CD14-positive monocyte (primary cell): Measurements from ENCODE around the gene KHDC4. TPM values are rescaled to one million over a fixed set of nuclear protein-coding genes. Genes with fewer than 3 reads are reported as not detected.

Source experiments
- DNase-seq, 3 donors: peaks; one replicate each; pipeline ENCODE4 v3.0.0-alpha.2; 2011 to 2022
- H2AFZ ChIP-seq: 2 replicates; pipeline ENCODE4 v1.6.0; 2012; ENCODE audit warnings: mild to moderate bottlenecking, low read depth, low read length, inconsistent platforms; ENCODE audit not compliant: insufficient read depth, poor library complexity, severe bottlenecking
- H3K27ac ChIP-seq, 2 donors: 1 replicate in 1 of 2; 2 replicates in 1 of 2; pipeline ENCODE4 v1.5.1; 2012 to 2013; ENCODE audit warnings: low read length in 2 of 2, control low read depth in 1 of 2, inconsistent platforms in 1 of 2, low read depth in 1 of 2, mild to moderate bottlenecking in 1 of 2
- H3K27me3 ChIP-seq, 2 donors: one replicate each; pipeline versions ENCODE4 v1.6.0 to v1.6.1; 2011 to 2013; ENCODE audit warnings: low read length in 2 of 2; ENCODE audit not compliant: control insufficient read depth in 2 of 2, insufficient read depth in 2 of 2
- H3K36me3 ChIP-seq, 2 donors: replicated peaks in 1 of 2; 1 replicate in 1 of 2; 2 replicates in 1 of 2; pipeline versions ENCODE4 v1.5.1 to v1.6.1; 2012 to 2013; ENCODE audit warnings: low read length in 2 of 2, control low read depth in 1 of 2, inconsistent platforms in 1 of 2, mild to moderate bottlenecking in 1 of 2; ENCODE audit not compliant: insufficient read depth in 2 of 2, control insufficient read depth in 1 of 2
- H3K4me1 ChIP-seq, 2 donors: 1 replicate in 1 of 2; 2 replicates in 1 of 2; pipeline versions ENCODE4 v1.5.1 to v1.6.1; 2012 to 2013; ENCODE audit warnings: low read length in 2 of 2, control low read depth in 1 of 2, inconsistent platforms in 1 of 2, mild to moderate bottlenecking in 1 of 2, moderate library complexity in 1 of 2; ENCODE audit not compliant: insufficient read depth in 2 of 2, control insufficient read depth in 1 of 2
- H3K4me2 ChIP-seq: replicated peaks from 2 replicates; pipeline ENCODE3; 2012; ENCODE audit warnings: low read length, moderate library complexity, mild to moderate bottlenecking; ENCODE audit not compliant: poor library complexity, severe bottlenecking; ENCODE audit errors: extremely low read depth
- H3K4me3 ChIP-seq, 3 experiments: fragments of 200-600 bp in 1 of 3; sonication (generic) in 1 of 3; replicated peaks in 1 of 3; 1 replicate in 2 of 3; 2 replicates in 1 of 3; pipeline ENCODE4 v1.5.1; 2011 to 2013; ENCODE audit warnings: low read length in 3 of 3, mild to moderate bottlenecking in 3 of 3, control low read depth in 2 of 3, low read depth in 2 of 3, inconsistent platforms in 1 of 3, moderate library complexity in 1 of 3
- H3K79me2 ChIP-seq: 2 replicates; pipeline ENCODE4 v1.6.0; 2012; ENCODE audit warnings: mild to moderate bottlenecking, control low read depth, inconsistent platforms, low read length, moderate library complexity; ENCODE audit not compliant: insufficient read depth
- H3K9ac ChIP-seq: 2 replicates; pipeline ENCODE4 v1.6.0; 2017; ENCODE audit warnings: low read length, mild to moderate bottlenecking; ENCODE audit not compliant: insufficient read depth, poor library complexity, severe bottlenecking
- H3K9me3 ChIP-seq, 2 donors: replicated peaks in 1 of 2; 1 replicate in 1 of 2; 2 replicates in 1 of 2; pipeline versions ENCODE4 v1.5.1 to v1.6.1; 2012 to 2013; ENCODE audit warnings: low read length in 2 of 2, control low read depth in 1 of 2; ENCODE audit not compliant: control insufficient read depth in 1 of 2, insufficient read depth in 1 of 2
- H4K20me1 ChIP-seq: 2 replicates; pipeline ENCODE4 v1.6.0; 2012; ENCODE audit warnings: mild to moderate bottlenecking, low read length, control low read depth, moderate library complexity; ENCODE audit not compliant: insufficient read depth
- H3K27ac Mint-ChIP-seq, 7 donors: one replicate each; pipeline ENCODE4 v1.8.0; 2020; ENCODE audit warnings: mild to moderate bottlenecking in 7 of 7, mixed read lengths in 7 of 7, moderate library complexity in 6 of 7, inconsistent platforms in 2 of 7
- H3K27me3 Mint-ChIP-seq, 3 donors: one replicate each; pipeline ENCODE4 v1.8.0; 2021 to 2022; ENCODE audit warnings: low read depth in 3 of 3, mild to moderate bottlenecking in 3 of 3, mixed read lengths in 3 of 3, moderate library complexity in 3 of 3, inconsistent platforms in 1 of 3
- H3K36me3 Mint-ChIP-seq, 2 donors: one replicate each; pipeline ENCODE4 v1.8.0; 2020; ENCODE audit warnings: mixed read lengths in 2 of 2, inconsistent platforms in 1 of 2, mild to moderate bottlenecking in 1 of 2
- H3K4me1 Mint-ChIP-seq: one replicate; pipeline ENCODE4 v1.8.0; 2020; ENCODE audit warnings: mild to moderate bottlenecking, mixed read lengths
- H3K4me3 Mint-ChIP-seq, 2 donors: one replicate each; pipeline ENCODE4 v1.8.0; 2020; ENCODE audit warnings: mild to moderate bottlenecking in 2 of 2, mixed read lengths in 2 of 2, moderate library complexity in 1 of 2
- H3K9me3 Mint-ChIP-seq, 7 donors: one replicate each; pipeline ENCODE4 v1.8.0; 2020 to 2022; ENCODE audit warnings: mixed read lengths in 7 of 7, mild to moderate bottlenecking in 6 of 7, moderate library complexity in 6 of 7, inconsistent platforms in 2 of 7
- CTCF ChIP-seq: fragments of 200-600 bp; IDR thresholded peaks from one replicate; pipeline ENCODE4 v1.8.0; 2022; ENCODE audit warnings: antibody characterized with exemption, mild to moderate bottlenecking
- WGBS: methylation state at CpG from one replicate; pipeline ENCODE4 v1.1.5; 2013; ENCODE audit warnings: missing lambda C conversion rate; ENCODE audit not compliant: insufficient coverage; 5-methylcytosine and 5-hydroxymethylcytosine counted together
- intact Hi-C, 2 donors: fragments of 100-400 bp; cut with micrococcal nuclease; formaldehyde crosslinking; loops; one replicate each; pipeline versions ENCODE4 v1.15.0 to v1.15.1; 2023
- polyA plus RNA-seq, 3 donors: library from polyadenylated mRNA; depleted of rRNA in 1 of 3; unstranded in 2 of 3; stranded (reverse) in 1 of 3; fragments of 300-500 nt in 2 of 3; fragments of >200 nt in 1 of 3; fragmentation: Illumina TruSeq in 2 of 3; gene quantifications; 1 replicate in 2 of 3; 2 replicates in 1 of 3; pipeline ENCODE4 v1.2.3, GENCODE V29; 2012 to 2021

KHDC4 gene
- polyA plus RNA-seq, 3 donors, result 3.4 to 22.0 (median 3.5) TPM

GRCh38 chr1:155932487-155932886, 1.7 kb downstream of the KHDC4 start:
- no peak overlapping the region for H3K4me2 ChIP-seq
- peaks cover 43 to 55% of the 10 kb centered on the region in 2 donors for H3K36me3 Mint-ChIP-seq
- intact Hi-C loops, result loop anchor here (5.0 kb wide), 2 partner anchors 120 to 135 kb away; partner anchors contain the start of genes LAMTOR2 (in 1 of the 2) and UBQLN4 (in 1 of the 2)
- H3K27ac ChIP-seq, result peak overlapping the region in 1 of 2 donors; percentile 11
- H3K79me2 ChIP-seq, result peaks cover 53% of the 10 kb centered on the region
- no peaks in the 10 kb centered on the region for H3K27me3 ChIP-seq
- H3K9me3 Mint-ChIP-seq, result no peaks in the 10 kb centered on the region
- H4K20me1 ChIP-seq, result peaks cover 47% of the 10 kb centered on the region
- no peak overlapping the region for H2AFZ ChIP-seq
- no peaks in the 10 kb centered on the region for H3K9me3 ChIP-seq
- no peaks in the 10 kb centered on the region for H3K27me3 Mint-ChIP-seq
- no peak overlapping the region for H3K4me3 ChIP-seq
- H3K4me1 Mint-ChIP-seq, result peaks cover 20% of the 10 kb centered on the region
- no peak for DNase-seq
- TF ChIP-seq CTCF, result no peak
- no peak overlapping the region for H3K9ac ChIP-seq
- peaks cover 45 to 48% of the 10 kb centered on the region in 2 donors for H3K36me3 ChIP-seq
- no CpG with 5 or more reads among the region's 5 CpGs for WGBS
- H3K4me3 Mint-ChIP-seq, result no peak overlapping the region
- peak overlapping the region in 1 of 7 donors; percentile 25 for H3K27ac Mint-ChIP-seq
- peaks cover 18 to 38% of the 10 kb centered on the region in 2 donors for H3K4me1 ChIP-seq

- Histone ChIP-seq H3K4me3 (no peak overlapping the region), H3K79me2 (peaks cover 57% of the 10 kb centered on the region), H3K4me1 (peaks cover 18 to 38% of the 10 kb centered on the region in 2 donors), H2AFZ (no peak overlapping the region), H3K9me3 (no peaks in the 10 kb centered on the region), H3K27ac (peak overlapping the region in 1 of 2 donors; percentile 11), H3K9ac (no peak overlapping the region), H3K27me3 (no peaks in the 10 kb centered on the region), H4K20me1 (peaks cover 51% of the 10 kb centered on the region), H3K36me3 (peaks cover 49 to 52% of the 10 kb centered on the region in 2 donors), H3K4me2 (no peak overlapping the region)
- intact Hi-C loops, result loop anchor here (5.0 kb wide), 2 partner anchors 120 to 135 kb away; partner anchors contain the start of genes LAMTOR2 (in 1 of the 2) and UBQLN4 (in 1 of the 2)
- Mint-ChIP-seq H3K4me1 (peaks cover 20% of the 10 kb centered on the region), H3K27ac (no peak overlapping the region), H3K36me3 (peaks cover 47 to 59% of the 10 kb centered on the region in 2 donors), H3K9me3 (no peaks in the 10 kb centered on the region), H3K27me3 (no peaks in the 10 kb centered on the region), H3K4me3 (no peak overlapping the region)
- no peak for TF ChIP-seq CTCF
- no peak for DNase-seq
- WGBS, result no CpG with 5 or more reads among the region's 1 CpG
Measured at GRCh38 chr1:155932081-155932480, 2.1 kb downstream of the KHDC4 start.
